Osteocyte (in vitro differentiated cells): ENCODE results near the gene CCNG2. TPM values are rescaled to one million over a fixed set of nuclear protein-coding genes. Genes with fewer than 3 reads are reported as not detected.

Source experiments
- DNase-seq: peaks from one replicate; pipeline ENCODE4 v3.0.0; 2021; ENCODE audit warnings: mixed read lengths; ENCODE audit not compliant: unreplicated experiment; ENCODE audit errors: extremely low spot score
- H3K27ac Mint-ChIP-seq: one replicate; pipeline ENCODE4 v1.8.0; 2021; ENCODE audit warnings: mild to moderate bottlenecking, mixed read lengths; ENCODE audit not compliant: unreplicated experiment
- H3K27me3 Mint-ChIP-seq: one replicate; pipeline ENCODE4 v1.8.0; 2021; ENCODE audit warnings: mixed read lengths; ENCODE audit not compliant: unreplicated experiment
- H3K36me3 Mint-ChIP-seq: one replicate; pipeline ENCODE4 v1.8.0; 2021; ENCODE audit warnings: mixed read lengths; ENCODE audit not compliant: unreplicated experiment
- H3K4me1 Mint-ChIP-seq: one replicate; pipeline ENCODE4 v1.8.0; 2021; ENCODE audit warnings: mixed read lengths; ENCODE audit not compliant: unreplicated experiment
- H3K4me3 Mint-ChIP-seq: one replicate; pipeline ENCODE4 v1.8.0; 2021; ENCODE audit warnings: mild to moderate bottlenecking, moderate library complexity, mixed read lengths; ENCODE audit not compliant: unreplicated experiment
- H3K9me3 Mint-ChIP-seq: one replicate; pipeline ENCODE4 v1.8.0; 2021; ENCODE audit warnings: mixed read lengths; ENCODE audit not compliant: unreplicated experiment
- CTCF ChIP-seq: fragments of 200-600 bp; sonication (generic); IDR thresholded peaks from 2 replicates; pipeline ENCODE4 v1.5.0; 2021; ENCODE audit warnings: antibody characterized with exemption, mild to moderate bottlenecking, moderate library complexity
- total RNA-seq: library from RNA; stranded (reverse); gene quantifications from 2 replicates; pipeline ENCODE4 v1.2.1, GENCODE V29; 2021

The CCNG2 gene
- total RNA-seq, 1 donor from 2014 or later, result 73.3 TPM

GRCh38 chr4:77215107-77215506, 58.1 kb downstream of the CCNG2 start:
- Mint-ChIP-seq H3K9me3 (no peaks in the 10 kb centered on the region), H3K27me3 (peaks cover 44% of the 10 kb centered on the region), H3K4me1 (no peaks in the 10 kb centered on the region), H3K36me3 (no peaks in the 10 kb centered on the region), H3K27ac (no peak overlapping the region), H3K4me3 (no peak overlapping the region)
- no peak for DNase-seq
- no peak for TF ChIP-seq CTCF

GRCh38 chr4:77217526-77217925, 60.5 kb downstream of the CCNG2 start:
- H3K27ac Mint-ChIP-seq, result no peak overlapping the region
- no peak overlapping the region for H3K4me3 Mint-ChIP-seq
- H3K27me3 Mint-ChIP-seq, result peaks cover 52% of the 10 kb centered on the region
- no peak for DNase-seq
- H3K4me1 Mint-ChIP-seq, result no peaks in the 10 kb centered on the region
- TF ChIP-seq CTCF, result no peak
- no peaks in the 10 kb centered on the region for H3K36me3 Mint-ChIP-seq
- H3K9me3 Mint-ChIP-seq, result no peaks in the 10 kb centered on the region

- Mint-ChIP-seq H3K4me3 (no peak overlapping the region), H3K27ac (no peak overlapping the region), H3K36me3 (no peaks in the 10 kb centered on the region), H3K9me3 (no peaks in the 10 kb centered on the region), H3K4me1 (no peaks in the 10 kb centered on the region), H3K27me3 (peaks cover 63% of the 10 kb centered on the region)
- no peak for TF ChIP-seq CTCF
- no peak for DNase-seq
Measured at GRCh38 chr4:77219266-77219665, 62.3 kb downstream of the CCNG2 start.

Other genes starting within 250 kb of the CCNG2 start
- 460 and 476 TPM in 2 replicates for gene SEPTIN11, start 207.5 kb upstream of the CCNG2 start, total RNA-seq
- 320 and 329 TPM in 2 replicates for gene CCNI, start 81.2 kb upstream of the CCNG2 start, total RNA-seq